Activated T-cell treated with anti-CD3 and anti-CD28 coated beads, Interleukin-2, amount 50 U/mL, for 48 hours (primary cell): Measurements from ENCODE around the gene CNOT9.

Experiments used
- DNase-seq, 2 experiments: peaks; one replicate each; pipeline ENCODE4 v3.0.0-alpha.2; 2020

Gene CNOT9

DNA sequence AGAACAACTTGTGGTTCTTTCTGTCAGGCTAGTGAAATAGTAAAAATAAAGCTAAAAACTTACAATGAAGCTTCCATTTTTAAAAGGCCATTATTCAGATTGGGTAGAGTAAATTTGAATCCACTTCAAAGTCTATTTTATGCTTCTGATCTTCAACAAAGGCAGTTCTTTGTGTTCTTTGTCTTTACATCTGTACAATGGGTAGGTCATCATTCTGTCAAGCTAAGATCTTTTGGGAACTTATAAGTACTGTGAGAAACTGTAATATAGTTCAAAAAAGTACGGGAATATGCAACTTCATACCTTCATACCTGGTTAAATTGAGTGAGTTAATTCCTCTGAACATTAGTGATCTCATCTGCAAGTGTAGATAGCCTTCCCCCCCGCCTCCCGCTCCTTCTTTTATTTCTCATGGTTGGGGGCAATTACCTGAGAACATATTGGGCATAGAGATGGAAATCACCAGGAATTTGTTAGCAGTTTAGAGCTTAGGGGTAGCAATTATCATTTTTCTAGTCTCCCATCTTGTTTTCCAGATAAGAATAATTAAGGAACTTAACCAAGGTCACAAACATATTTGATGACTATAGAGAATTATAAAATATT is 9.7 kb downstream of the CNOT9 start:
- DNase-seq, result no peak

DNA sequence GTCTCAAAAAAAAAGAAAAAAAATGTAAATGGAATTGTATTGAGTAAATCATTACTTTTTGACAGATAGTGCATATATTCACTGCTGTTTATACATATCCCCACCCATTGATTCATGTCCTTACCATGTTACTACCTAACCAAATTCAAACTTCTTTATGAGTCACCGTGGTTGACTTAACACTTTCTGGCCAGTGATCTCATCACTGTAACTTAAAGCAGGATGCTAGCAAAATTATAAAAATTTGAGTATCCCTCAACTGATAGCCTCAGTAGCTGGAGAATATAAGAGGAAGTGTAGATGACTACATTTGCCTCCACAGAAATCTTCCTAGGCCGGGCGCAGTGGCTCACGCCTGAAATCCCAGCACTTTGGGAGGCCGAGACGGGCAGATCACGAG is 13.4 kb downstream of the CNOT9 start:
- DNase-seq, result no peak

DNA sequence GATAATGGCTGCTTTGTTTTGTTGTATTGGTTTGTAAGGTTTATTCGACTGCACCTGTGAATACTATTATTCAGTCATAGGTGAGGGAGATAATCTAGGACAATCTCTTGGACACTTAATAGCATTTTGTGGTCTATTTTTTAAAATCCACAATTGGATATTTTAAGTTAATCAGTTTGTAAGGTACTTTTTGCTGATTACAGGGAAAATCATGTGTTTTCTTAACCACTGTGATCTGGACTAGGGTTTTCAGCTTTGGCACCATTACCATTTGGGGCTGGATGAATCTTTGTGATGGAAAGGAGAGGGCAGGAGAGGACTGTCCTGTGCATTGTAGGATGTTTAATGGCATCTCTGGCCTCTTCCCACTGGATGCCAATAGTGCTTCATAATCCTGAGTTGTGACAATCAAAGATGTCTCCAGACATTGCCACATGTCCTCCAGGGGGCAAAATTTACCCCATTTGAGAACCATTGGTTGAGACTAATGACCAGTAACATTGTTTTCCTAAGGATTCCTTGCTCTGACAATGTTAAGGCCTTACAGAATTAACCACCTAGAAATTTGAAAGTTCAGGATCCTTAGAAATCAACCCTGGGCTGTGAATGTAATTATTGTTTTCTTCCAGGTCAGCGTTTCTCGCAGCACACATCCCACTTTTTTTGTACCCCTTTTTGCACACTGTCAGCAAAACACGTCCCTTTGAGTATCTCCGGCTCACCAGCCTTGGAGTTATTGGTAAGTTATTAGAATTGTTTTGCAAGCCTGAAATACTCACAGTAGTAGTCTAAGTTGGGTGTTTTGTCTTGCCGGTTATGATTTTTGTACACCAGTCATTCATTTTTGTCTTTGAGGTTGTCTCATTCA is 15.6 kb downstream of the CNOT9 start:
- DNase-seq, result no peak

DNA sequence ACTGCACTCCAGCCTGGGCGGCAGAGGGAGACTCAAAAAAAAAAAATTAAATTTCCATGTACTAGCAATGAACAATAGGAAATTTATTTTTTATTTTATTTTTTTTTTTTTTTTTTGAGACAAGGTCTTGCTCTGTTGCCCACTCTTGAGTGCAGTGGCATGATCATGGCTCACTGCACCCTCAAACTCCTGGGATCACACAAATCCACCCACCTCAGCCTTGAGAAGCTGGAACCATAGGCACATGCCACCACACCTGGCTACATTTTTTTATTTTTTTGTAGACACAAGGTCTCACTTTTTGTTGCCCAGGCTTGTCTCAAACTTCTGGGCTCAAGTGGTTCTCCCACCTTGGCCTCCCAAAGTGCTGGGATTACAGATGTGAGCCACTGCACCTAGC is 16.9 kb downstream of the CNOT9 start:
- DNase-seq, result no peak

DNA sequence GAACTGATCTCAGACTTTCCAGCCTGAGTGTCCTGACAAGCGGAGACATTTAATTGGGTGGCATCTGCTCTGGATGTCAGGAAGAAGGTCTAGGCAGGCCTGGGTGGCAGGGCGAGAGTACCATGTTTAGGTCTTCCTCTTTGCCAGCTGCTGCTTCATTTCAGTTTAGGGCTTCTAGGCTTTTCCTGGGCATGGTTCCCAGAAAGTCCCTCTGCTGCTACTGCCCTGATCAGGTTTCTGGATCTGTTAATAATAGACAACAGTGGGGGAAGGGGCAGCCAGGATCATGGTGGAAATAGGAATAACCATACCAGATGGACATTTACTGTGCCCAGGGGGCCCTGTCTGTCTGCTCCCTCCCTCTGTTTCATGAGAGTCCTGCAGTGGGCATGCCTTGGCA is 36.8 kb downstream of the CNOT9 start:
- DNase-seq, result no peak

DNA sequence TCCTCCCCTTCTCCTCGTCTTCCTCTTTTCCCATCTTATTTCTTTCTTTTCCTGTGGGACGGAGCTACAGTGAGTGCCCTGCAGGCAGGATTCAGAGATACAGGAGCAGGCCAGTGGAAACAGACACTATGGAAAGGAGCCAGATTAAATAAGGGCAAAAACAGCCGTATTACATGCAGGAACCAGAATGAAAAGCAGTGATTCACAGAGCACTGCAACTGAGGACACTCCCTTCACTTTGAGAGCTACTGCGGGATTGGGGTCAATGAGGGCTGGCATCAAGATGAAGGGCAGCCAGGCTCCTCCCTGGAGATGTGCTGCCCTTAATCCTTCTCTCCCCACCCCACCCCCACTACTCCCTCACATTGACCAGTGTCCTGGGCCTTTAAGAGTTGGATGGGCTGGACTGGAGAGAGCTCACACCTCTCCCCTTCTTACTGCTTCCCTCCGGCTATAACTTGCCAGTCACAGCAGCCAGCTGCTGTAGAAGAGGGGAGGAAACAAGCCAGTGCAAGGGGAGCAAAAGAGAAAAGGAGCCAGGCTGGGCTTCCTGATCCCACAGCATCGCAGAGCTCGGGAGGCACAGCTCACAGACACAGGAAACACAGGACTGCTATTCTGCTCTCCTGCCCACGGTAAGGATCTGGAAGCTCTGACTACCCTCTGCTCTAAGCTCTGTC is 38.9 kb downstream of the CNOT9 start, which contains the start of gene PLCD4:
PLCD4 (plus strand) TSS at position 464 of the 680 bp plus-strand sequence. CDS start 7,841 bp downstream, outside the sequence.
- DNase-seq, result no peak

DNA sequence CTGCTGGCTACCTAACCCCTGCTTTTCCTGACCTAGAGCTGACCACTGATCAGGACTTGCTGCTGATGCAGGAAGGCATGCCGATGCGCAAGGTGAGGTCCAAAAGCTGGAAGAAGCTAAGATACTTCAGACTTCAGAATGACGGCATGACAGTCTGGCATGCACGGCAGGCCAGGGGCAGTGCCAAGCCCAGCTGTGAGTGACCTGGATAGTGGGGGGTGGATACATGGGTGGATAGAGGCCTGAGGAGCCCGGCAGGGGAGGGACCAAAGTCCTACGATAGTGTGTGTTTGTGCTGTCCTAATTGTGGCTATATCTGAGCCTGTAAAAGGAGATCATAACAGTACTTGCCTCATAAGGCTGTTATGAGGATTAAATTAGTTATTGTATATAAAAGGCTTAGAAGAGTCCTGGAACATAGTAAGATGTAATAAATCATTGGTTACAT is 47.3 kb downstream of the CNOT9 start:
- no peak for DNase-seq

DNA sequence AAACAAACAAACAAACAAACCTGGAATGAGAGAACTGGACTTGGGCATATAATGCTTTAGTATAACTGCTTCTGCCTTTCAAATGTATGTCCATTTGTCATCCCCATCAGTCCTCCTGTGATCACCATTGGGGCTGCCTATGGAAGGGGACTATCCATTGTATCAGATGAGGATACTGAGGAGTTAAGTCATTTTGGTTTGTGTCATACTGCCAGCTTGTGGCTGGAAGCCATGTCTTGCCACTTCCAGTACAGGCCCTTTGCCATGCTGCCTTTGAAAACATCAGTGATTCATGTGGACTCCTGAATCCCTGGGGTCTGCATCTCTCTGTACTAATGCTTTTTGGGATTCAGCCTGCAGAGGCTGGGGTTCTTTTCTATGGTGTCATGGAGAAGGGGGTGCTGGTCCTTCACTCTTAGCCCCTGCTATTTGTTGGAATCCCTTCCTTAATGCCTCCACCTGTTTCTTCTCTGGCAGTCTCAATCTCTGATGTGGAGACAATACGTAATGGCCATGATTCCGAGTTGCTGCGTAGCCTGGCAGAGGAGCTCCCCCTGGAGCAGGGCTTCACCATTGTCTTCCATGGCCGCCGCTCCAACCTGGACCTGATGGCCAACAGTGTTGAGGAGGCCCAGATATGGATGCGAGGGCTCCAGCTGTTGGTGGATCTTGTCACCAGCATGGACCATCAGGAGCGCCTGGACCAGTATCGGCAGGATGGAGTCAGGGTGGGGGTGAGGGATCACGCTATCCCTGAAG is 49.6 kb downstream of the CNOT9 start:
- no peak for DNase-seq

DNA sequence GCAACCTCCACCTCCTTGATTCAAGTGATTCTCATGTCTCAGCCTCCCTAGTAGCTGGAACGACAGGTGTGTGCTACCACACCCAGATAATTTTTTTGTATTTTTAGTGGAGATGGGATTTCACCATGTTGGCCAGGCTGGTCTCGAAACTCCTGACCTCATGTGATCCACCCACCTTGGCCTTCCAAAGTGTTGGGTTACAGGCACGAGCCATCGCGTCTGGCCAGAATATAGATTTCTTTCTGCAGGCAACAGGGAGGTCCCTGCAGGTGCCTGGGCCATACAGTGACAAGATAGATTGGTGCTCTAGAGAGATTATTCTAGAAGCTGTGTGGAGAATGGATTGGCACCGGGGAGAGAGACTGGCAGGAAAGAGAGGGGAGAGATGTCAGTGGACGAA is 52.4 kb downstream of the CNOT9 start:
- DNase-seq, result no peak

DNA sequence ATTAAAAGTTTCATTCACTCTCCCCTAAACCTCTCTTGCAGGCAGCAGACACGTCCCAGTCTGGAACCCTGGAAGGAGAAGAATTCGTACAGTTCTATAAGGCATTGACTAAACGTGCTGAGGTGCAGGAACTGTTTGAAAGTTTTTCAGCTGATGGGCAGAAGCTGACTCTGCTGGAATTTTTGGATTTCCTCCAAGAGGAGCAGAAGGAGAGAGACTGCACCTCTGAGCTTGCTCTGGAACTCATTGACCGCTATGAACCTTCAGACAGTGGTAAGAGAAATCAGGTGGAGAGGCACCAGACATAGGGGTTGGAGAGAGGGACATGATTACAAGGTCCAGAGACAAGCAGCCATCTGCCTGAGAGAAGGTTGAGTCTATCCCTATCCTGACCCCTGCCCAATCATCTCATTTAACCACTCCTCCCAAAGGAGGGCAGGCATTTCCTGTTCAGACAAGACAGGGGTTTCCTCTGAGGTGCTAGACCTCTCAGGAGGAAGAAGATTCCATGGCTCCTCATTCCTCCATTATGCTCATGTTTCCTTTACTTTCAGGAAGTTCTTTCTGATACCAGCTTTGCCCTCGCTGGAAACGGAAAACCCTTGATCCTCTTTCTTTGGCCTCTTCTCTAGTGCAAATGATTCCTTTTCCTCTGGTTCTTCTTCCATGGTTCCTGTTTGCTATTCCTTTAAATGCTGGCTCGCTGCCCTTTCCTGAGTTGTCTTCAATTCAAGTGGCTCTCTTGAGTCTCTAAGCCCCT is 54.1 kb downstream of the CNOT9 start:
- DNase-seq, result no peak

DNA sequence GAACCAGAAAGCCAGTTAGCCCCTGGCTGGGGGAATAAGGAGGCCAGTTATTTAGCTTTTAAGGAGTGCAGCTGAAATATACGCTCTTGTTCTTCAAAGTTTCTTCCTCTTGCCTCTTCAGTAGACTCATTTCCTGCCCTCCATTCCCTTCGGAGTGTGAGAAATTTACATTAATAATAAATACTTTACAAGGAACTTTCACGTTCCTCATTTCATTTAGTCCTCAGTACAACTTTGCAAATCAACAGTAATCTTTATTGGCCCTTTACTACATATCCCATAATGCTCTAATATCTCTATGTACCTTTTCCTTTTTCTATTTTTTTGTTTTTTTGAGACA is 54.7 kb downstream of the CNOT9 start:
- no peak for DNase-seq

DNA sequence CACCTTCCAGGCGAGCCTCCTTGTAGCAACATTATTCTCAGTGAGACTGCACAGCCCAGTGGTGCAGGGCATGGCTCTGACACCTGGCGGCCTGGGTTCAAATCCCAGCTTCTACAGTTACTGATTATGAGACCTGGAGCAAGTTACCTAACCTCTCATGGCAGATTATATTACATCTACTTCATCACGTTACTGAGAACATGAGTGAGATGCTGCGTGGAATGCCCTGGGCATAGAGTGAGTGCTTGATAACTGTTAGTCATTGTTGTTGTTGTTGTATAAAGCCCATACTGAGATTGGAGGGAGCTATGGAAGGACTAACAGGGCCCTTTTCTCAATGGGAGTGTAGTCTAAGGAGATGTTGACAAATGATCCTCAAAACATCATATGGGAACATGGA is 57.7 kb downstream of the CNOT9 start:
- no peak for DNase-seq

DNA sequence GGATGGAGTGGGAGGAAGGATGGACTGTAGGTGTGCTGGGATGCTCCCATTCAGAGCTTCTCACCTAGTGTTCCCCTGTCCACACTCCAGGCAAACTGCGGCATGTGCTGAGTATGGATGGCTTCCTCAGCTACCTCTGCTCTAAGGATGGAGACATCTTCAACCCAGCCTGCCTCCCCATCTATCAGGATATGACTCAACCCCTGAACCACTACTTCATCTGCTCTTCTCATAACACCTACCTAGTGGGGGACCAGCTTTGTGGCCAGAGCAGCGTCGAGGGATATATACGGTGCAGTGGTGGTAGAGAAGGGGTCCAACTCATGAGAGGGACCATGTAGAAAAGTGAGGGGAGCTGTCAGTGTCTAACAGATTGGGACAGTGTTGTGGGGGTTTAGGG is 59.3 kb downstream of the CNOT9 start:
- DNase-seq, result no peak

DNA sequence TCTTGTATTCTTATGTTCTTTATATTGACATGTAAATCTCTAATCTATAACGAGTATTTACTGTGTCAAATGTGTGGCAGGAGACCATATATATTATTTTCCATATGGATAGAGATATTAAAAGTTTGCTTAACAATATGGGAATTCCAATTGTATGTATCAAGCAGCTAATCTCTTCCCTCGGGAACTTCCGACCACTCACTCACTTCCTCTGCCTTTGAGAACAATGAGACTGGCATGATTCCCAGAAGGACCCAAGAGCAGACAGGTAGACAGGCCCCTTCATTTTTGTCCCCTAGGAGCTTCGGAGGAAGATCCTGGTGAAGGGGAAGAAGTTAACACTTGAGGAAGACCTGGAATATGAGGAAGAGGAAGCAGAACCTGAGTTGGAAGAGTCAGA is 63.2 kb downstream of the CNOT9 start:
- DNase-seq, result no peak

DNA sequence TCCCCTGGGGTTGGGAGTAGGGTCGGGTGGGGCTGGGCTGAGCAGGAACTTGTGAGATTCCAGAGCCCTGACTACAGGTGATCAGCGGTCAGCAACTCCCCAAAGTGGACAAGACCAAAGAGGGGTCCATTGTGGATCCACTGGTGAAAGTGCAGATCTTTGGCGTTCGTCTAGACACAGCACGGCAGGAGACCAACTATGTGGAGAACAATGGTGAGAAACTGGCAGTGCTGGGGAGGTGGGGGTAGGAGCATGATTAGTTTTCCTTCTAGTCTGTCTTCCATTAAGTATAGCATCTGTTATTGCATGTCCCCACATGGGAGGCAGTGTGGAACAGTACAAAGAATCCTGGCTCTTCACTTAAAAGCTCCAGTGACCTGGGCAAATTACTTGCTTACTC is 67.1 kb downstream of the CNOT9 start:
- DNase-seq, result no peak

DNA sequence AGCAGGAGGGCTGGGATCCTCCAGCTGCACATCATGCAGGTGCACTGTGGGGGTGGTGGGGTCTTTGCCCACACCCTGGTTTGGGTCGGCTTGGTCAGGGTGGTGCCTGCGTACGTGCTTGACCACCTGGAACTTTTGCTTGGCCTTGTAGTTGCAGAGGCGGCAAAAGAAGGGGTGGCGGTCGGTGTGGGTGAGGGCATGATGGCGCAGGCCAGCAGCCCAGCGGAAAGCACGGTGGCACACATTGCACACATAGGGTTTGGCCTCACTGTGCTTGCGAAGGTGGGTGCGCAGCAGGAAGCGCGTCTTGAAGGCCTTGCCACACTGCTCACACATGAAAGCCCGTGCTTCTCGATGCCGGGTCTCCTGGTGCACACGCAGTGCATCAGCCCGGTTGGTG is 69.7 kb downstream of the CNOT9 start:
- no peak for DNase-seq

DNA sequence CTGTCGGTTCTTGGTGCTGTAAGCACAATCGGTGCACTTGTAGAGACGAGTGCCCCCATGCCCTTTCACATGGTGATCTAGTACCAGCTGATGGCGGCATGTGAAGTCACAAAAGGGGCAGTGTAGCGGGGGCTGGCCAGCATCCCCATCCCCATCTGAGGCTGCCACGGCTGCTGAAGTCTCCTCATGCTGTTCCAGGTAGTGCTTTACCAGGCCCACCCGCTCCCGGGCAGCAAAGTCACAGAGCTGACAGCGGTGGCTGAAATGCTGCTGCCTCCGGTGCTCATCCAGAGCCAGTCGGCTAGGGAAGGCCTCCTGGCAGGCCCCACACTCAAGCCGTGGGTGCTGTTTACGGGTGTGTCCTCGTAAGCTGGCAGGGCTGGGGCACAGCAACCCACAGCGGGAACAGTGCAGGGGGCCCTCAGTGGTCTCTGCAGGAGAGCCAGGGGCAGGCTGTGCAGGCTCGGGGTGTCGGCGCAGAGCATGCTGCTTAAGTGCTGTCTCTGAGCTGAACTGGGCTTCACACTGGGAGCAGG is 73.5 kb downstream of the CNOT9 start:
- DNase-seq, result no peak

DNA sequence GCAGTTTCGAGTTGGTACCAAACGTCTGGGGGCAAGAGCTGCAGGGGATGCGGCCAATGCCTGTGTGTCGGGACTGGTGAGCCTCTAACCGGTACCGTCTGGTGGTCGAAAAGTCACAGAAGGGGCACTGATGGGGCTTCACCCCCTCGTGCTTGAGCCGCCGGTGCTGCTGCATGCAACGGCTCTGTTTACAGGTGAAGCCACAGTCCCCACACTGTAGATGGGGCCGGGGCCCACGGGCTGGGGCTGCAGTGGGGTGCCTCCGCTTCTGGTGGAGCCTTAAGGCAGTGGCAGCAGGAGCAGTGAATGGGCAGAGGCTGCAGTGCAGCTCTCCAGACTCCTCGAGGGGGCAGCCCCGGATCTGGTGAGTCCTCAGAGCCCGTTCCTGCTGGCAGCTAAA is 74.1 kb downstream of the CNOT9 start:
- no peak for DNase-seq

DNA sequence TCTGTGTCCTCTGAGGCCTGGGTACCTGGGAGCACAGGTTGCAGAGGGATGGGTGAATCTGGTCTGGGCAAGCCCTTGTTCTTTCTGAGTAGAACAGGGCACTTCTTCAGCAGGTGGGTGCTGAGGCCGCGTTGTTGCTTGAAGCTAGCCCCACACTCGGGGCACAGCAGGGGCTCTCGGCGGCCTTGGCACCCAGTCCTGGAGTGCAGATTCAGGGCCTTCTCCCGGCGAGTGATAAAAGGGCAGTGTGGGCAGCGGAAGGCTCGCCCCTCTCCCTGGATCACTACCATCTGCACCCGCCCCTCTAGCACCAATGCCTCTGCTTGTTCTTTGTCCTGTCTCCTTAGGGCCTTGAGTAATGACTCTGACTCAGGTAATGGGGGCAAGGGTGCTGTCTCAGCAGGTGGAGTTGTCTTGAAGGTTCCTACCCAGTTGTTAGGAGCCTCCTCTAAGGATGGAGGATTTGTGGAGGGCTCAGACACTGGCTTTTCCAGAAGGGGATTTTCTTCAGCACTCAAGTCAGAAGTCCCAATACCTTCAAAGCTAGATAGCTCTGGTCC is 75.2 kb downstream of the CNOT9 start:
- no peak for DNase-seq

DNA sequence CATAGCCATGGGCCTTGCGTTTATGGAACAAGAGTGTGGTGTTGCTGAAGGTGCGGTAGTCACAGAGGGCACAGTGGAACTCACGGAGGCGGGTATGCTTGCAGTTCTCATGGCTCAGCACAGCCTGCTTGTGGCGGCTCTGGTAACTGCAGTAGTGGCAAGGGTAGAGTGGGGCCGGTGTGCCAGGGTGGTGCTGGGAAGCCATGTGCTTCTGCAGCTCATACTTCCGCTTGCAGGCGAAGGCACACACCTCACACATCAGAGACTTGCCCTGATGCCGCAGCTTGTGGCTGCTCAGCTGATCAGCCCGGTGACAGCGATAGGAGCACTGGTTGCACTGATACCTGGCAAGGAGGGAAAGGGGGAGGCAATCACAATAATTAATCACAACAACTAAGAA is 76.1 kb downstream of the CNOT9 start:
- DNase-seq, result no peak

DNA sequence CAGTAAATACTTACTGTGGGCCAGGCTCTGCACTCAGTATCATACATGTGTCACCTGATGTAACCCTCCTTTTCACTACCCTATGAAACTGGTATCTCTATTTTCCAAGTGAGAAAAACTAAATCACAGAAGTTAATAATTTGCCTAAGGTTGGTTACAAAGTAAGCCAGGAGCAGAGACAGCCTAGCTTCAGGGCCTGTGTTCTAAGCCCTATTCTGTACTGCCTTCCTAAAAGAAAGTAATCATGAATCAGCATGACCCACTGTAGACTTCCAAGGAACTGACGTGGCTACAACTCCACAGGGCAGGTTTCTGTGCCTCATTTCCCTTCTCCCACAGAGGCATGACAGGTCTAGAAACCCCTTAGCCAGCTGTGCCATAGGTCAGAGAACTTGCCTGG is 76.5 kb downstream of the CNOT9 start:
- no peak for DNase-seq
